ENCODE measurements around the gene SLC35G3.
"Not testable (repeated sequence)": the region's sequence is repeated elsewhere in the genome, so short reads cannot be mapped to it uniquely, and the experiment has no call there.

SLC35G3 gene

GRCh38 chr17:35202582-35202981 is 8.4 kb upstream of the SLC35G3 start:
- DNase-seq: not testable (repeated sequence)

GRCh38 chr17:35195062-35195461 is 869 bp upstream of the SLC35G3 start:
- DNase-seq: not testable (repeated sequence)

GRCh38 chr17:35192708-35193107 is 1.5 kb downstream of the SLC35G3 start:
- no peak for DNase-seq

GRCh38 chr17:35191001-35191695 is 3.0 kb downstream of the SLC35G3 start:
- DNase-seq: no peak

GRCh38 chr17:35189291-35189690 is 4.9 kb downstream of the SLC35G3 start:
- DNase-seq: no peak

- DNase-seq: no peak
Observed at GRCh38 chr17:35188111-35188510, 6.1 kb downstream of the SLC35G3 start.

- no peak for DNase-seq
Observed at GRCh38 chr17:35187481-35187880, 6.7 kb downstream of the SLC35G3 start.

GRCh38 chr17:35185849-35186248 is 8.3 kb downstream of the SLC35G3 start:
- no peak for DNase-seq

- DNase-seq: no peak
Observed at GRCh38 chr17:35184274-35184673, 9.9 kb downstream of the SLC35G3 start.

GRCh38 chr17:35183332-35183731 is 10.9 kb downstream of the SLC35G3 start:
- no peak for DNase-seq

GRCh38 chr17:35179379-35179778 is 14.8 kb downstream of the SLC35G3 start:
- not testable (repeated sequence) for DNase-seq

GRCh38 chr17:35176897-35177296 is 17.3 kb downstream of the SLC35G3 start:
- no peak for DNase-seq

- DNase-seq: no peak
Observed at GRCh38 chr17:35175638-35176415, 18.4 kb downstream of the SLC35G3 start.

GRCh38 chr17:35174835-35175334 is 19.3 kb downstream of the SLC35G3 start:
- no peak for DNase-seq

GRCh38 chr17:35172321-35172720 is 21.9 kb downstream of the SLC35G3 start:
- DNase-seq: not testable (repeated sequence)

- DNase-seq: no peak
Observed at GRCh38 chr17:35171834-35172233, 22.4 kb downstream of the SLC35G3 start.

GRCh38 chr17:35170968-35171771 is 23.0 kb downstream of the SLC35G3 start:
- no peak for DNase-seq

GRCh38 chr17:35169835-35170363 is 24.3 kb downstream of the SLC35G3 start:
- no peak for DNase-seq

GRCh38 chr17:35167666-35168065 is 26.5 kb downstream of the SLC35G3 start:
- DNase-seq: no peak

GRCh38 chr17:35167046-35167445 is 27.1 kb downstream of the SLC35G3 start:
- DNase-seq: no peak

GRCh38 chr17:35166526-35166925 is 27.7 kb downstream of the SLC35G3 start:
- no peak for DNase-seq

- no peak for DNase-seq
Observed at GRCh38 chr17:35164716-35165115, 29.5 kb downstream of the SLC35G3 start.

- no peak for DNase-seq
Observed at GRCh38 chr17:35163886-35164285, 30.3 kb downstream of the SLC35G3 start.

All from NCI-H226 (cell line).